ENCODE data around the gene MELK. TPM values are rescaled to one million over a fixed set of nuclear protein-coding genes. Genes with fewer than 3 reads are reported as not detected.
"Not testable (repeated sequence)": the region's sequence is repeated elsewhere in the genome, so short reads cannot be mapped to it uniquely, and the experiment has no call there.

MELK gene
- total RNA-seq, 1 experiment from 2014 or later, result 63.2 TPM

DNA sequence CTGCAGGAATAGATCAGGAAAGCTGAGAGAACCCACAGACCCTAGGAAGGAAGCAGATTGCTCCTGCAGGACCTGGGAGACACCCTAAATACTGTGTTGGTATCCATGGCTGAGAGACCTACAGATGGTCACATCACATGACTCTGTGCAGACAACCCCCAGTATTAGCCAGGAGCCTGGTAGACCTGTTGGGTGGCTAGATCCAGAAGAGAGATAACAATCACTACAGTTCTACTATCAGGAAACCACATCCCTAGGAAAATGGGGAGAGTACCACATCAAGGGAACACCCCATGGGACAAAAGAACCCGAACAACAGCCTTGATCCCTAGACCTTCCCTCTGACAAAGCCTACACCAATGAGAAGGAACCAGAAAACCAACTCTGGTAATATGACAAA, 24.2 kb upstream of the MELK start (continued):
- TF ChIP-seq SIN3A (IDR thresholded peaks at IDR 0.05; ENCODE audit: low read depth) (no peak), SRF (IDR thresholded peaks at IDR 0.05; ENCODE audit: low read depth) (no peak), POLR2A (IDR thresholded peaks at IDR 0.05; ENCODE audit: borderline replicate concordance, extremely low read depth, insufficient read depth, insufficient read length) (no peak), MAX (IDR thresholded peaks at IDR 0.05) (no peak), POLR2AphosphoS5 (IDR thresholded peaks at IDR 0.05; ENCODE audit: low read depth, low read length) (no peak), EZH2 (IDR thresholded peaks at IDR 0.05) (no peak), YY1 (IDR thresholded peaks at IDR 0.05; ENCODE audit: extremely low read depth, insufficient replicate concordance, low read depth, low read length) (no peak)
- TF ChIP-seq, protein P1, sequence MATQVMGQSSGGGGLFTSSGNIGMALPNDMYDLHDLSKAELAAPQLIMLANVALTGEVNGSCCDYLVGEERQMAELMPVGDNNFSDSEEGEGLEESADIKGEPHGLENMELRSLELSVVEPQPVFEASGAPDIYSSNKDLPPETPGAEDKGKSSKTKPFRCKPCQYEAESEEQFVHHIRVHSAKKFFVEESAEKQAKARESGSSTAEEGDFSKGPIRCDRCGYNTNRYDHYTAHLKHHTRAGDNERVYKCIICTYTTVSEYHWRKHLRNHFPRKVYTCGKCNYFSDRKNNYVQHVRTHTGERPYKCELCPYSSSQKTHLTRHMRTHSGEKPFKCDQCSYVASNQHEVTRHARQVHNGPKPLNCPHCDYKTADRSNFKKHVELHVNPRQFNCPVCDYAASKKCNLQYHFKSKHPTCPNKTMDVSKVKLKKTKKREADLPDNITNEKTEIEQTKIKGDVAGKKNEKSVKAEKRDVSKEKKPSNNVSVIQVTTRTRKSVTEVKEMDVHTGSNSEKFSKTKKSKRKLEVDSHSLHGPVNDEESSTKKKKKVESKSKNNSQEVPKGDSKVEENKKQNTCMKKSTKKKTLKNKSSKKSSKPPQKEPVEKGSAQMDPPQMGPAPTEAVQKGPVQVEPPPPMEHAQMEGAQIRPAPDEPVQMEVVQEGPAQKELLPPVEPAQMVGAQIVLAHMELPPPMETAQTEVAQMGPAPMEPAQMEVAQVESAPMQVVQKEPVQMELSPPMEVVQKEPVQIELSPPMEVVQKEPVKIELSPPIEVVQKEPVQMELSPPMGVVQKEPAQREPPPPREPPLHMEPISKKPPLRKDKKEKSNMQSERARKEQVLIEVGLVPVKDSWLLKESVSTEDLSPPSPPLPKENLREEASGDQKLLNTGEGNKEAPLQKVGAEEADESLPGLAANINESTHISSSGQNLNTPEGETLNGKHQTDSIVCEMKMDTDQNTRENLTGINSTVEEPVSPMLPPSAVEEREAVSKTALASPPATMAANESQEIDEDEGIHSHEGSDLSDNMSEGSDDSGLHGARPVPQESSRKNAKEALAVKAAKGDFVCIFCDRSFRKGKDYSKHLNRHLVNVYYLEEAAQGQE (IDR thresholded peaks at IDR 0.05; ENCODE audit: low read depth), result no peak

DNA sequence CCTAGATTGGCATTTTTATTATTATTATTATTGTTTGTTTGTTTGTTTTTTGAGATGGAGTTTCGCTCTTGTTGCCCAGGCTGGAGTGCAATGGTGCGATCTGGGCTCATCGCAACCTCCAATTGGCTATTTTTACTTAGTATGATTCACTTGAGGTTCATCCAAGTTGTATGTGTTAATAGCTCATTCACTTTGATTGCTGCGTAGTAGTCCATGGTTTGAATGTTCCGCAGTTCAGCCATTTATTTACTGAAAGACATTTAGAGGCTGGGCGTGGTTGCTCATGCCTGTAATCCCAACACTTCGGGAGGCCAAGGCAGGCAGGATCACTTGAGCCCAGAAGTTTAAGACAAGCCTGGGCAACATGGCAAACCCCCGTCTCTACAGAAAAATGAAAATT, 22.6 kb upstream of the MELK start:
- ChIA-PET POLR2A (no interaction called here), RAD21 (ENCODE audit: low non-redundant PET in 1 of 2, low total read pairs in 2 of 2, uncharacterized antibody in 2 of 2, unreplicated experiment in 2 of 2) (no interaction called here), CTCF (no interaction called here)
- H3K4me1 ChIP-seq (ENCODE audit: control insufficient read depth in 1 of 2, insufficient read depth in 2 of 2, low read length in 2 of 2), result peaks cover 0 to 6% of the 10 kb centered on the region in 2 experiments; a peak in 1 of 4 replicates
- ATAC-seq (no peak), DNase-seq (ENCODE audit: low read depth, low spot score) (no peak)
- H3K9ac ChIP-seq (ENCODE audit: low read length), result no peak overlapping the region
- no peaks in the 10 kb centered on the region for H3K79me2 ChIP-seq (ENCODE audit: insufficient read depth, low read length)
- H3K4me2 ChIP-seq (ENCODE audit: low read length), result no peak overlapping the region
- TF ChIP-seq ZFX (IDR thresholded peaks at IDR 0.05) (no peak), JUND (IDR thresholded peaks at IDR 0.05) (no peak), POLR2AphosphoS5 (IDR thresholded peaks at IDR 0.05; ENCODE audit: low read depth, low read length) (no peak)
- peak overlapping the region; percentile 48 for H2AFZ ChIP-seq (ENCODE audit: low read depth, low read length, poor library complexity, severe bottlenecking)
- H3K4me3 ChIP-seq (replicated peaks in 1 of 2; ENCODE audit: low read depth in 1 of 2, low read length in 2 of 2), result no peak overlapping the region
- no peaks in the 10 kb centered on the region for H3K9me3 ChIP-seq (ENCODE audit: control insufficient read depth in 1 of 2, insufficient read depth in 1 of 2, low read depth in 1 of 2, low read length in 2 of 2)
- no TSS peak for BruUV-seq (replicated peaks)
- no peak overlapping the region for H3K27ac ChIP-seq (ENCODE audit: low read depth, low read length)
- H3K27me3 ChIP-seq (ENCODE audit: insufficient read depth, low read length), result no peaks in the 10 kb centered on the region
- H4K20me1 ChIP-seq (ENCODE audit: insufficient read depth), result no peaks in the 10 kb centered on the region
- H3K36me3 ChIP-seq (ENCODE audit: control insufficient read depth in 1 of 2, insufficient read depth in 2 of 2, low read length in 2 of 2), result no peaks in the 10 kb centered on the region
- H3K9me2 ChIP-seq (ENCODE audit: insufficient read depth), result no peaks in the 10 kb centered on the region
- intact Hi-C loops (cut with micrococcal nuclease), result no loop called here

- H3K27ac ChIP-seq (ENCODE audit: low read depth, low read length); H3K27me3 ChIP-seq (ENCODE audit: insufficient read depth, low read length); ATAC-seq; CTCF ChIA-PET; H3K79me2 ChIP-seq (ENCODE audit: insufficient read depth, low read length); BruUV-seq (replicated peaks); H3K9me2 ChIP-seq (ENCODE audit: insufficient read depth); H3K9ac ChIP-seq (ENCODE audit: low read length); POLR2A ChIA-PET; H3K4me1 ChIP-seq (ENCODE audit: control insufficient read depth in 1 of 2, insufficient read depth in 2 of 2, low read length in 2 of 2); H3K4me3 ChIP-seq (replicated peaks in 1 of 2; ENCODE audit: low read depth in 1 of 2, low read length in 2 of 2); RAD21 ChIA-PET (ENCODE audit: low non-redundant PET in 1 of 2, low total read pairs in 2 of 2, uncharacterized antibody in 2 of 2, unreplicated experiment in 2 of 2); intact Hi-C loops (cut with micrococcal nuclease); H3K9me3 ChIP-seq (ENCODE audit: control insufficient read depth in 1 of 2, insufficient read depth in 1 of 2, low read depth in 1 of 2, low read length in 2 of 2); DNase-seq (ENCODE audit: low read depth, low spot score); H3K36me3 ChIP-seq (ENCODE audit: control insufficient read depth in 1 of 2, insufficient read depth in 2 of 2, low read length in 2 of 2); H4K20me1 ChIP-seq (ENCODE audit: insufficient read depth); H3K4me2 ChIP-seq (ENCODE audit: low read length): not testable (repeated sequence)
- H2AFZ ChIP-seq (ENCODE audit: low read depth, low read length, poor library complexity, severe bottlenecking), result peak overlapping the region; percentile 48
Measured at GRCh38 chr9:36550631-36551098, 22.0 kb upstream of the MELK start.
